Measurements from ENCODE around the gene PLCB4. TPM values are rescaled to one million over a fixed set of nuclear protein-coding genes. Genes with fewer than 3 reads are reported as not detected.

The PLCB4 gene
- polyA plus RNA-seq, 3 donors = not detected

DNA sequence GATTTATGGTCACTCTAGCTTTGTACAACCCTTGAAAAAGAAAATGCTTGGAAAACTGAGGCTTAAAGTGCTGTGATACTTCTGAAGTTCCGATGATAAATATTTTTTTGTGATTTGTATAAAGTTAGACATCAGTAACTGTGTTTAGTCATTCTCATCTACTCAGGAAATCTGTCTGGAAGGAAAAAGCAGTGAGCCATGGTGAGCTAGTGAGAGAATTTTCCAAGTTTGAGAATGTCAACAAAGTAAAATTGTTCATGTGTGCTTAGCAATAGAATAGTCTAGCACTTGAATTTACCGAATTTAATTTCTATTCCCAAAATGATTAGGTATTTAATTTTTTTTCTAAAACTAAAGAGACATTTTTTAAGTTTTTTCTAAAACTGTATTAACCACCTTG lies 41.3 kb upstream of the PLCB4 start:
- no peaks in the 10 kb centered on the region for H3K4me1 ChIP-seq (ENCODE audit: control insufficient read depth in 1 of 2, insufficient read depth in 2 of 2, low read length in 2 of 2)
- WGBS (ENCODE audit: insufficient coverage) = no CpG with 5 or more reads among the region's 2 CpGs
- H3K79me2 ChIP-seq (ENCODE audit: insufficient read depth, low read length) = no peaks in the 10 kb centered on the region
- no peak overlapping the region for H3K27ac ChIP-seq (ENCODE audit: low read depth in 1 of 2, low read length in 2 of 2)
- no peak for DNase-seq
- H3K4me3 ChIP-seq (replicated peaks in 1 of 3; ENCODE audit: low read depth in 2 of 3, low read length in 3 of 3) = no peak overlapping the region
- H3K9ac ChIP-seq (ENCODE audit: insufficient read depth, low read length, poor library complexity, severe bottlenecking) = no peak overlapping the region
- no peak overlapping the region for H3K4me3 Mint-ChIP-seq
- intact Hi-C loops (cut with micrococcal nuclease) = no loop called here
- peaks cover 0 to 3% (median 2%) of the 10 kb centered on the region in 7 donors for H3K9me3 Mint-ChIP-seq
- H3K9me3 ChIP-seq (replicated peaks in 1 of 2; ENCODE audit: control insufficient read depth in 1 of 2, insufficient read depth in 1 of 2, low read length in 2 of 2) = no peaks in the 10 kb centered on the region
- no peaks in the 10 kb centered on the region for H4K20me1 ChIP-seq (ENCODE audit: insufficient read depth, low read length)
- no peaks in the 10 kb centered on the region for H3K36me3 ChIP-seq (replicated peaks in 1 of 2; ENCODE audit: control insufficient read depth in 1 of 2, insufficient read depth in 2 of 2, low read length in 2 of 2)
- no peak overlapping the region for H2AFZ ChIP-seq (ENCODE audit: insufficient read depth, low read depth, low read length, poor library complexity, severe bottlenecking)
- no peaks in the 10 kb centered on the region for H3K4me1 Mint-ChIP-seq
- H3K27ac Mint-ChIP-seq = no peak overlapping the region
- no peak overlapping the region for H3K4me2 ChIP-seq (replicated peaks; ENCODE audit: extremely low read depth, low read length, poor library complexity, severe bottlenecking)
- H3K27me3 ChIP-seq (ENCODE audit: control insufficient read depth in 2 of 2, insufficient read depth in 2 of 2, low read length in 2 of 2) = no peaks in the 10 kb centered on the region
- H3K36me3 Mint-ChIP-seq = no peaks in the 10 kb centered on the region
- H3K27me3 Mint-ChIP-seq (ENCODE audit: low read depth in 3 of 3) = peaks cover 0 to 1% (median 0%) of the 10 kb centered on the region in 3 donors
- TF ChIP-seq, protein P1, sequence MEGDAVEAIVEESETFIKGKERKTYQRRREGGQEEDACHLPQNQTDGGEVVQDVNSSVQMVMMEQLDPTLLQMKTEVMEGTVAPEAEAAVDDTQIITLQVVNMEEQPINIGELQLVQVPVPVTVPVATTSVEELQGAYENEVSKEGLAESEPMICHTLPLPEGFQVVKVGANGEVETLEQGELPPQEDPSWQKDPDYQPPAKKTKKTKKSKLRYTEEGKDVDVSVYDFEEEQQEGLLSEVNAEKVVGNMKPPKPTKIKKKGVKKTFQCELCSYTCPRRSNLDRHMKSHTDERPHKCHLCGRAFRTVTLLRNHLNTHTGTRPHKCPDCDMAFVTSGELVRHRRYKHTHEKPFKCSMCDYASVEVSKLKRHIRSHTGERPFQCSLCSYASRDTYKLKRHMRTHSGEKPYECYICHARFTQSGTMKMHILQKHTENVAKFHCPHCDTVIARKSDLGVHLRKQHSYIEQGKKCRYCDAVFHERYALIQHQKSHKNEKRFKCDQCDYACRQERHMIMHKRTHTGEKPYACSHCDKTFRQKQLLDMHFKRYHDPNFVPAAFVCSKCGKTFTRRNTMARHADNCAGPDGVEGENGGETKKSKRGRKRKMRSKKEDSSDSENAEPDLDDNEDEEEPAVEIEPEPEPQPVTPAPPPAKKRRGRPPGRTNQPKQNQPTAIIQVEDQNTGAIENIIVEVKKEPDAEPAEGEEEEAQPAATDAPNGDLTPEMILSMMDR (IDR thresholded peaks at IDR 0.05) = no peak

DNA sequence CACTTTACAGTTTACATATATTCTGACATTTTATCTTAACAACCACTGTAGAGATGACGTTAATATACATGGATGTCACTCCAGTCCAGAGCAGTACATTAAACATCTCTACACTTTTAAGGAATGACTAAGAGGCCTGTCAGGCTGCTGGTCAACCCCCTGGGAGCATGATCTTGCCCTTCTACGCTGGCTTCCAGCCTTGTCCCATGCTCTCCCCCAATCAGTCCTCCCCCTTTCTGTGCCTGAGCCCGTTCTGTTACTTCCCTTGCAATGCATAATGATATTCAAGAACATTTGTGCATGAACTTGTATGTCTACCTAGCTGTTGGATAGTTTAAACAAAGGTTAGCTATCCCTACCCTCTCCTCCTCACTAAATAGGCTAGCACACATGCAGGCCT lies 40.5 kb upstream of the PLCB4 start:
- H3K36me3 ChIP-seq (replicated peaks in 1 of 2; ENCODE audit: control insufficient read depth in 1 of 2, insufficient read depth in 2 of 2, low read length in 2 of 2) = no peaks in the 10 kb centered on the region
- WGBS (ENCODE audit: insufficient coverage) = 100% methylated on average over 2 of the region's 3 CpGs
- H3K27ac Mint-ChIP-seq = no peak overlapping the region
- no peaks in the 10 kb centered on the region for H3K4me1 ChIP-seq (ENCODE audit: control insufficient read depth in 1 of 2, insufficient read depth in 2 of 2, low read length in 2 of 2)
- H3K36me3 Mint-ChIP-seq = no peaks in the 10 kb centered on the region
- no peak overlapping the region for H3K4me2 ChIP-seq (replicated peaks; ENCODE audit: extremely low read depth, low read length, poor library complexity, severe bottlenecking)
- H3K4me1 Mint-ChIP-seq = no peaks in the 10 kb centered on the region
- H3K4me3 Mint-ChIP-seq = no peak overlapping the region
- TF ChIP-seq, protein P1 (IDR thresholded peaks at IDR 0.05) = no peak
- H3K9me3 ChIP-seq (replicated peaks in 1 of 2; ENCODE audit: control insufficient read depth in 1 of 2, insufficient read depth in 1 of 2, low read length in 2 of 2) = no peaks in the 10 kb centered on the region
- peaks cover 0 to 1% (median 0%) of the 10 kb centered on the region in 3 donors for H3K27me3 Mint-ChIP-seq (ENCODE audit: low read depth in 3 of 3)
- no peak overlapping the region for H3K4me3 ChIP-seq (replicated peaks in 1 of 3; ENCODE audit: low read depth in 2 of 3, low read length in 3 of 3)
- H3K27ac ChIP-seq (ENCODE audit: low read depth in 1 of 2, low read length in 2 of 2) = no peak overlapping the region
- H3K9me3 Mint-ChIP-seq = peaks cover 0 to 4% (median 2%) of the 10 kb centered on the region in 7 donors
- no peak overlapping the region for H3K9ac ChIP-seq (ENCODE audit: insufficient read depth, low read length, poor library complexity, severe bottlenecking)
- intact Hi-C loops (cut with micrococcal nuclease) = no loop called here
- no peaks in the 10 kb centered on the region for H3K27me3 ChIP-seq (ENCODE audit: control insufficient read depth in 2 of 2, insufficient read depth in 2 of 2, low read length in 2 of 2)
- H2AFZ ChIP-seq (ENCODE audit: insufficient read depth, low read depth, low read length, poor library complexity, severe bottlenecking) = no peak overlapping the region
- no peak for DNase-seq
- no peaks in the 10 kb centered on the region for H3K79me2 ChIP-seq (ENCODE audit: insufficient read depth, low read length)
- H4K20me1 ChIP-seq (ENCODE audit: insufficient read depth, low read length) = no peaks in the 10 kb centered on the region

Measured in CD14-positive monocyte (primary cell).